GM12874 (cell line): ENCODE results near the gene PSTK.

ENCODE experiments used
- TF ChIP-seq, protein P1 (sequence below): IDR thresholded peaks from 2 replicates; pipeline ENCODE4 v1.5.1; 2011; ENCODE audit warnings: low read depth, mild to moderate bottlenecking, control low read depth, low read length, moderate library complexity; ENCODE audit not compliant: insufficient read depth

PSTK gene

DNA sequence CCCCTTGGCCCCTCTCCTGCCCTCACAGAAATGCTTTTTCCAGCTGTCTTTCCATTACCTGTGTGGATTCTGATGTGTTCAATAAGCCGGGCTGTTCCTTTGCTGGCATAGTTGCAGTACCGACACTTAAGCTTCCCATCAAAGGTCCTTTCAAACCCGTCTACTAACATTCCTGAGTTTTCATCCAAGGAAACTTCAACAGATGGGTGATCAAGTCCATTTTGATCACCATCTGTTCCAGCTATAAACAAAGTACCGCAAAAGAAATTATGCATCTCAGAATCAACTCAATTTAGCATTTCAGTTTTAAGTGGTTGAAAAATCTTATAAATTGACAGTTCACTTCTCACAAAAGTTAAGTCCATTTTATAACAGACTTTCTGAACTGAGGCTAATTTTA is 15.7 kb downstream of the PSTK start:
- TF ChIP-seq, protein P1, sequence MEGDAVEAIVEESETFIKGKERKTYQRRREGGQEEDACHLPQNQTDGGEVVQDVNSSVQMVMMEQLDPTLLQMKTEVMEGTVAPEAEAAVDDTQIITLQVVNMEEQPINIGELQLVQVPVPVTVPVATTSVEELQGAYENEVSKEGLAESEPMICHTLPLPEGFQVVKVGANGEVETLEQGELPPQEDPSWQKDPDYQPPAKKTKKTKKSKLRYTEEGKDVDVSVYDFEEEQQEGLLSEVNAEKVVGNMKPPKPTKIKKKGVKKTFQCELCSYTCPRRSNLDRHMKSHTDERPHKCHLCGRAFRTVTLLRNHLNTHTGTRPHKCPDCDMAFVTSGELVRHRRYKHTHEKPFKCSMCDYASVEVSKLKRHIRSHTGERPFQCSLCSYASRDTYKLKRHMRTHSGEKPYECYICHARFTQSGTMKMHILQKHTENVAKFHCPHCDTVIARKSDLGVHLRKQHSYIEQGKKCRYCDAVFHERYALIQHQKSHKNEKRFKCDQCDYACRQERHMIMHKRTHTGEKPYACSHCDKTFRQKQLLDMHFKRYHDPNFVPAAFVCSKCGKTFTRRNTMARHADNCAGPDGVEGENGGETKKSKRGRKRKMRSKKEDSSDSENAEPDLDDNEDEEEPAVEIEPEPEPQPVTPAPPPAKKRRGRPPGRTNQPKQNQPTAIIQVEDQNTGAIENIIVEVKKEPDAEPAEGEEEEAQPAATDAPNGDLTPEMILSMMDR, result no peak

DNA sequence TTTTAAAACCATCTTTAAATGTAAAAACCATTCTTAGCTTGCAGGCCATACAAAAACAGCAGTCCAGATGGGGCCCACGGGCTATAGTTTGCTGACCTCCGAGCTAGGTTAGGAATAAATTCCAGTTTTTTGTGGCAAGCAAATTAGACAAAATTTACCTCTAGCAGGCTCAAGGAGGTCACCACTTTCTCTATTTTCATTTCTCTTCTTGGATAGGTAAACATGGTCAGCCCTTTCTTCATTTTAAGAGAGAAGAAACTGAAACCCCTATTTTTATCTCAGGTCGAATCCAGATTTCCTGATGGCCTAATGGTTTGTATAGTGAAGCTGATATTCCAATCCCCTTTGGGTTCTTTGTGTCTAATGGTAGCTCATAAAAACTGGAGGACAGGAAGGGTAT is 17.7 kb downstream of the PSTK start:
- TF ChIP-seq, protein P1, result no peak

DNA sequence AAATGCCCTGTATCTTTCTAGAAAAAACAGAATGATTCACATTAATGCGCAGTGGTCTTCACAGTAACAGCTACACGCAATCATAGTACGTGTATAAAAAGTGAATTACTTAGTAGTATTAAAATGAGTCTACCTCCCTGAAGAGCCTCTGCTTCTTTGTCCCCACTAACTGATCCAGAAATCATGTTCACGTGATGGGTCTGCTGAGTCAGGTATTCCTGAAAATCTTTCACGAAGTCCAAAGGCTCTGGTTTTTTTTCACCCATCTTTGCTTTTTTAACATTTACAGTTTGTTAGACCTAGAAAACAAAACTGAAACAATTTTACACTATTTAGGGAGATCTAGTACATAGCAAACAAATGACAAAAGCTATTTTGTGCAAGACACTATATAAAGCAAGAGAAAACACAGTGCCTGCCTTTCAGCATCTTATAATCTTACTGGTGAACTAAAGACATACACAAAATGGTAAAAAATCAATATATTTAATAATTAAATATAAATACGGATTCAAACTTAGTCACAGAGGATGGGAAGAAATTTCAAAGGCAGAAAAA is 18.2 kb downstream of the PSTK start:
- TF ChIP-seq, protein P1, result no peak

DNA sequence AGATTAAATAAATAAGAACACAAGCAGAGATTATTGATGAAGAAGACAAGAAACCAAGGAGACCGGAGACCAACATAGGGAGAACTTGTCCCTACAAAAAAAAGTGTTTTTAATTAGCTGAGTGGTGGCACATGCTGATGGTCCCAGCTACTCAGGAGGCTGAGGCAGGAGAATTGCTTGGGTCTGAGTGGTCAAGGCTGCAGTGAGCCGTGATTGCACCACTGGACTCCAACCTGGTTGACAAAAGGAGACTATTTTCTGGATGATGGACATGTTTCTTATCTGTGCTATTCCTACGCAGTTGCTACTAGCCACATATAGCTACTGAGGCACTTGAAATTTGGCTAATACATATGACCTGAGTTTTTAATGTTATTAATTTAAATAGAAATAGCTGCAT is 18.7 kb downstream of the PSTK start:
- TF ChIP-seq, protein P1, result no peak

DNA sequence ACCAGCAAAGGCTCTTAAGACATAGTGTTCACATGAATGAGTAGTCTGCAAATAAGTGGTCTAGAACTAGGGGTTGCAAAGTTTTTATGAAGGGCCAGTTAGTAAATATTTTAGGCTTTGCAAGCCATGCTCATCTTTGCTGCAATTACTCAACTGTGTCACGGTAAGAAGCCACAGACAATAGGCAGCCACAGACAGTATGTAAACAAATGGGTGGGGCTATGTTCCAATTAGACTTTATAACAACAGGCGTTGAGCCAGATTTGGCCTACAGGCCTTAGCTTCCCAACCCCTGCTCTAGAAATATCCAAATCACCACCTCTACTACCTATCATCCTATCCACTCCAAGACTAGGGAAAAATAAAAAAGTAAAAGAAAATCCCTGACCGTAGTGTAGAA is 19.1 kb downstream of the PSTK start:
- TF ChIP-seq, protein P1, result no peak

DNA sequence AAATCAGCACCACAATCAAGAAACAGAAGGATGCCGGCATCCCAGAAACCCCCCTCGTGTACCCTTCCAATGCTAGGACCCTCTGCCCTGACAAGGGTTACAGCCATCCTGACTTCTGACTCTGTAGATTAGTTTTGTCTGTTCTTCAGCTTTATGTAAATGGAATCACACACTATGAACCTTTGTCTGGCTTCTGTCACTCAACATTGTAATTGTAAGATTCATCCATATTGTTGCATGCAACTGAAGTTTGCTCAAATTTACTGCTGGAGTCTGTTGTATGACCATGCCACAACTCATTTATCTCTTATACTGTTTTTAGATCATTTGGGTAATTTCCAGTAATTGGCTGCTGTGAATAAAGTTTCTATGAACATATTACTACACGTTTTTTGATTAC is 20.0 kb downstream of the PSTK start:
- TF ChIP-seq, protein P1, result no peak

DNA sequence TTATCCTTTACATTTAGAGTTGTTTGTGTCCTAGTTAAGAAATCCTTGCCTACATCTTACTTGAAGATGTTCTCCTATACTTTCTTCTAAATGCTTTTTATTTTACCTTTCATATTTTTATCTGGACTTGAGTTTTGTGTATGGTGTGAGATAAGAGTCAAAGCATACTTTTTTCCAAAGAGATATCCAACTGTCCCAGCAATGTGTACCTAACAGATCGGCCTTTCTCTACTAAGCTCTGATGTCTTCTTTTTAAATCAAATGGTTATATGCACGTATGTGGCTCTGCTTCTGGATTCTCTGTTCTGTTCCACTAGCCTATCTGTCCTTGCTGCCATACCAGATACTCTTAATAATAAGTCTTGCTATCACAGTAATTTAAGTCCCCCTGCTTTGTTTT is 21.2 kb downstream of the PSTK start:
- TF ChIP-seq, protein P1, result no peak
